ENCODE measurements around the gene KRT15. TPM values are rescaled to one million over a fixed set of nuclear protein-coding genes. Genes with fewer than 3 reads are reported as not detected.

KRT15 gene
- total and polyA plus RNA-seq, 9 of the 15 experiments (the other 6 are each of a cell fraction or from before 2014, with no cell fraction given): 0.28 to 4.4 (median 0.56) TPM

- no peak for TF ChIP-seq SFPQ (IDR thresholded peaks at IDR 0.05; ENCODE audit: low read depth, low read length)
- TF ChIP-seq, protein P1, sequence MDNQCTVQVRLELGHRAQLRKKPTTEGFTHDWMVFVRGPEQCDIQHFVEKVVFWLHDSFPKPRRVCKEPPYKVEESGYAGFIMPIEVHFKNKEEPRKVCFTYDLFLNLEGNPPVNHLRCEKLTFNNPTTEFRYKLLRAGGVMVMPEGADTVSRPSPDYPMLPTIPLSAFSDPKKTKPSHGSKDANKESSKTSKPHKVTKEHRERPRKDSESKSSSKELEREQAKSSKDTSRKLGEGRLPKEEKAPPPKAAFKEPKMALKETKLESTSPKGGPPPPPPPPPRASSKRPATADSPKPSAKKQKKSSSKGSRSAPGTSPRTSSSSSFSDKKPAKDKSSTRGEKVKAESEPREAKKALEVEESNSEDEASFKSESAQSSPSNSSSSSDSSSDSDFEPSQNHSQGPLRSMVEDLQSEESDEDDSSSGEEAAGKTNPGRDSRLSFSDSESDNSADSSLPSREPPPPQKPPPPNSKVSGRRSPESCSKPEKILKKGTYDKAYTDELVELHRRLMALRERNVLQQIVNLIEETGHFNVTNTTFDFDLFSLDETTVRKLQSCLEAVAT (IDR thresholded peaks at IDR 0.05): no peak
Measured at GRCh38 chr17:41476866-41477815, 41.5 kb downstream of the KRT15 start (continued).

- no peak for DNase-seq (ENCODE audit: extremely low read depth in 1 of 4, low spot score in 3 of 4)
- POLR2A ChIA-PET: interaction anchor here (0.7 kb wide), 1 partner anchor 161 kb away, joined by 3 read pairs; no protein-coding TSS in a partner anchor
- Histone ChIP-seq H4K20me1 (replicated peaks; ENCODE audit: control insufficient read depth, insufficient read depth, low read length) (no peaks in the 10 kb centered on the region), H3K4me3 (no peak overlapping the region), H3K9ac (ENCODE audit: insufficient read depth in 1 of 2, low read depth in 2 of 2, low read length in 2 of 2) (no peak overlapping the region), H3K4me2 (ENCODE audit: insufficient read depth, low read length) (no peak overlapping the region), H3K36me3 (ENCODE audit: control insufficient read depth, insufficient read depth, low read length) (no peaks in the 10 kb centered on the region), H3K79me2 (ENCODE audit: control insufficient read depth, insufficient read depth, low read length) (no peaks in the 10 kb centered on the region), H3K4me1 (replicated peaks in 1 of 2; ENCODE audit: control insufficient read depth in 2 of 2, insufficient read depth in 2 of 2, low read length in 2 of 2) (peaks cover 3 to 4% of the 10 kb centered on the region in 2 experiments; a peak in 2 of 5 replicates), H3K9me1 (ENCODE audit: control insufficient read depth, insufficient read depth, low read length) (no peaks in the 10 kb centered on the region), H3K9me3 (replicated peaks; ENCODE audit: control insufficient read depth, insufficient read depth, low read depth, low read length) (no peaks in the 10 kb centered on the region), H2AFZ (ENCODE audit: low read depth, low read length) (no peak overlapping the region), H3K27ac (ENCODE audit: extremely low read depth, low read depth, low read length) (no peak overlapping the region), H3K27me3 (ENCODE audit: control insufficient read depth in 2 of 2, insufficient read depth in 2 of 2, low read length in 2 of 2) (peaks cover 9 to 59% of the 10 kb centered on the region in 2 experiments)
- FAIRE-seq: no peak
- CTCF ChIA-PET (ENCODE audit: low intra/inter-chr PET ratio): no interaction called here
- intact Hi-C loops (cut with micrococcal nuclease): no loop called here
- in situ Hi-C loops (cut with MboI): no loop called here
- no peak for ATAC-seq
- WGBS (ENCODE audit: insufficient coverage, low coverage, missing lambda C conversion rate): 4% methylated on average over 4 of the region's 4 CpGs
- no TSS peak for BruUV-seq (replicated peaks)
- no peak for TF ChIP-seq MCM2 (IDR thresholded peaks at IDR 0.05; ENCODE audit: low read depth)
- TF ChIP-seq, protein P2, sequence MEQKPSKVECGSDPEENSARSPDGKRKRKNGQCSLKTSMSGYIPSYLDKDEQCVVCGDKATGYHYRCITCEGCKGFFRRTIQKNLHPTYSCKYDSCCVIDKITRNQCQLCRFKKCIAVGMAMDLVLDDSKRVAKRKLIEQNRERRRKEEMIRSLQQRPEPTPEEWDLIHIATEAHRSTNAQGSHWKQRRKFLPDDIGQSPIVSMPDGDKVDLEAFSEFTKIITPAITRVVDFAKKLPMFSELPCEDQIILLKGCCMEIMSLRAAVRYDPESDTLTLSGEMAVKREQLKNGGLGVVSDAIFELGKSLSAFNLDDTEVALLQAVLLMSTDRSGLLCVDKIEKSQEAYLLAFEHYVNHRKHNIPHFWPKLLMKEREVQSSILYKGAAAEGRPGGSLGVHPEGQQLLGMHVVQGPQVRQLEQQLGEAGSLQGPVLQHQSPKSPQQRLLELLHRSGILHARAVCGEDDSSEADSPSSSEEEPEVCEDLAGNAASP (IDR thresholded peaks at IDR 0.05): no peak
- no peak for TF ChIP-seq ZNF609 (CRISPR knock-in tag; IDR thresholded peaks at IDR 0.05; ENCODE audit: borderline replicate concordance)
- TF ChIP-seq TFAP4 (CRISPR knock-in tag; IDR thresholded peaks at IDR 0.05; ENCODE audit: borderline replicate concordance): no peak
Measured at GRCh38 chr17:41475421-41475820, 43.3 kb downstream of the KRT15 start.
